ENCODE results near the gene AHSP. TPM values are rescaled to one million over a fixed set of nuclear protein-coding genes. Genes with fewer than 3 reads are reported as not detected.
"Not testable (repeated sequence)": the region's sequence is repeated elsewhere in the genome, so short reads cannot be mapped to it uniquely, and the experiment has no call there.

AHSP gene
- total and polyA plus RNA-seq, 4 donors, result 0.30 to 47.8 TPM; not detected in 2

DNA sequence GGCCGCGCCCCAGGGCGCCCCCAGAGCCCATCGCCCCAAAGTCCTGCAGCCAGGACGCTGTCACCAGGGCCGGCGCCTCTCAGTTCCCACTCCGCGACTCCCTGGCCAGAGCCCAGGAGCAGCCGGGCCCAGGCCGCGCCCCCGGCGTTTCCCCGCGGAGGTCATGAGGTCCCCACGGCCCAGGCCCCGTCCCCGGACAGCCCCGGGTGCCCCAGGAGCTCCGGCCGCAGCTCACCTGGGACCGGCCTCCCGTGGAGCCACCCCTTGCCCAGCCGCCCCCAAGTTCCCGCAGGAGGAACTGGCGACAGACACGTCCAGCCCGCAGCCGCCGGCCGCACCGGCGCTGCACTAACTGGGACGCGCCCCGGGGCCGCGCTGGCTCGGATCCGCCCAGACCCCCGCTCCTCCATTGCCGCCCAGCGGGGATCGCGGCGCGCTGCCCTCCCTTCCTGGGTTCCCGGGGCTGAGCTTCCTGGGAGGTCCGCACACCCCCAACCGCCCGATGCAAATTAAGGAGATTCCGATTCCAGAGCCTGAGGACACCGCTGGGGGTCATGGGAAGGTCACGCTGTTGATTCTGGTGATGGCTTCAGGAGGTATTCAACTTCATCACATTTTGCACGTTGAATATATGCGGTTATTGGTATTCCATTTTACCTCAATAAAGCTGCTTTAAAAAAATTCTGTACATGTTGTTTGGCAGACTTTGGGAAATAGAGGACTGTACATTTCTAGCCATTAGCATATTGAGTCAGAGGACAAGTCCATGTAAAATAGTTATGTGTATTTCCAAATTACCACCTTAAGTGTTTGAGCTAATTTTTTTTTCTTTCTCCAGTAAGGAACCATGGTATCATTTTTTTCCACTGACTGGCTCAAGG lies 9.9 kb downstream of the AHSP start:
- WGBS, 2 donors, result 6 to 7% methylated on average over 52 to 57 of the region's 57 CpGs
- Histone ChIP-seq H3K27ac (ENCODE audit: low read depth in 1 of 2, low read length in 1 of 2) (no peak overlapping the region), H3K36me3 (ENCODE audit: control insufficient read depth in 4 of 4, insufficient read depth in 4 of 4, low read length in 4 of 4) (no peaks in the 10 kb centered on the region), H3K9me3 (ENCODE audit: control insufficient read depth in 4 of 4, insufficient read depth in 3 of 4, low read length in 3 of 4) (peaks cover 0 to 6% (median 0%) of the 10 kb centered on the region in 4 donors), H3K9ac (ENCODE audit: insufficient read depth in 1 of 2, low read length in 2 of 2) (peak overlapping the region in 1 of 2 donors; percentile 25), H3K4me3 (peak overlapping the region; percentile 47), H3K27me3 (ENCODE audit: control insufficient read depth in 3 of 3, insufficient read depth in 3 of 3, low read length in 2 of 3) (no peaks in the 10 kb centered on the region), H3K4me1 (ENCODE audit: control insufficient read depth in 5 of 5, insufficient read depth in 5 of 5, low read length in 5 of 5) (peaks cover 0 to 9% (median 4%) of the 10 kb centered on the region in 5 donors)
- no peak for ATAC-seq (ENCODE audit: insufficient read depth, low FRiP score)
- TF ChIP-seq, protein P1, sequence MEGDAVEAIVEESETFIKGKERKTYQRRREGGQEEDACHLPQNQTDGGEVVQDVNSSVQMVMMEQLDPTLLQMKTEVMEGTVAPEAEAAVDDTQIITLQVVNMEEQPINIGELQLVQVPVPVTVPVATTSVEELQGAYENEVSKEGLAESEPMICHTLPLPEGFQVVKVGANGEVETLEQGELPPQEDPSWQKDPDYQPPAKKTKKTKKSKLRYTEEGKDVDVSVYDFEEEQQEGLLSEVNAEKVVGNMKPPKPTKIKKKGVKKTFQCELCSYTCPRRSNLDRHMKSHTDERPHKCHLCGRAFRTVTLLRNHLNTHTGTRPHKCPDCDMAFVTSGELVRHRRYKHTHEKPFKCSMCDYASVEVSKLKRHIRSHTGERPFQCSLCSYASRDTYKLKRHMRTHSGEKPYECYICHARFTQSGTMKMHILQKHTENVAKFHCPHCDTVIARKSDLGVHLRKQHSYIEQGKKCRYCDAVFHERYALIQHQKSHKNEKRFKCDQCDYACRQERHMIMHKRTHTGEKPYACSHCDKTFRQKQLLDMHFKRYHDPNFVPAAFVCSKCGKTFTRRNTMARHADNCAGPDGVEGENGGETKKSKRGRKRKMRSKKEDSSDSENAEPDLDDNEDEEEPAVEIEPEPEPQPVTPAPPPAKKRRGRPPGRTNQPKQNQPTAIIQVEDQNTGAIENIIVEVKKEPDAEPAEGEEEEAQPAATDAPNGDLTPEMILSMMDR (IDR thresholded peaks at IDR 0.05; ENCODE audit: control extremely low read depth, extremely low read depth), result no peak
- DNase-seq, result peak; percentile 66 to 74 (median 72)

DNA sequence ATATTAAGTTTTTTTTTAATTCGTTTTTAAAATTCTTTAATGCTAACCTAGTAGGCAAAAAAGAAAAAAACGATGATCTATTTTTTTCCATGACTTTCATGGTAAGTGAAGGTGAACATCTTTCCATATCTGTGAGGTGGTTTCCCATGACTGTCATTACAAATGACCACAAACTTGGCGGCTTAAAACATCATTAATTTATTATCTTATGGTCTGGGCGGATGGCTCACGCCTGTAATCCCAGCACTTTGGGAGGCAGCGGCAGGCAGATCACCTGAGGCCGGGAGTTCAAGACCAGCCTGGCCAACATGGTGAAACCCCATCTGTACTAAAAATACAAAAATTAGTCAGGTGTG lies 10.5 kb downstream of the AHSP start:
- H3K27ac ChIP-seq (ENCODE audit: low read depth in 1 of 2, low read length in 1 of 2); DNase-seq; H3K27me3 ChIP-seq (ENCODE audit: control insufficient read depth in 3 of 3, insufficient read depth in 3 of 3, low read length in 2 of 3); H3K36me3 ChIP-seq (ENCODE audit: control insufficient read depth in 4 of 4, insufficient read depth in 4 of 4, low read length in 4 of 4); ATAC-seq (ENCODE audit: insufficient read depth, low FRiP score); H3K4me3 ChIP-seq; H3K9me3 ChIP-seq (ENCODE audit: control insufficient read depth in 4 of 4, insufficient read depth in 3 of 4, low read length in 3 of 4); H3K9ac ChIP-seq (ENCODE audit: insufficient read depth in 1 of 2, low read length in 2 of 2); H3K4me1 ChIP-seq (ENCODE audit: control insufficient read depth in 5 of 5, insufficient read depth in 5 of 5, low read length in 5 of 5): not testable (repeated sequence)
- 72 to 79% methylated on average over 7 of the region's 7 CpGs for WGBS, 2 donors

DNA sequence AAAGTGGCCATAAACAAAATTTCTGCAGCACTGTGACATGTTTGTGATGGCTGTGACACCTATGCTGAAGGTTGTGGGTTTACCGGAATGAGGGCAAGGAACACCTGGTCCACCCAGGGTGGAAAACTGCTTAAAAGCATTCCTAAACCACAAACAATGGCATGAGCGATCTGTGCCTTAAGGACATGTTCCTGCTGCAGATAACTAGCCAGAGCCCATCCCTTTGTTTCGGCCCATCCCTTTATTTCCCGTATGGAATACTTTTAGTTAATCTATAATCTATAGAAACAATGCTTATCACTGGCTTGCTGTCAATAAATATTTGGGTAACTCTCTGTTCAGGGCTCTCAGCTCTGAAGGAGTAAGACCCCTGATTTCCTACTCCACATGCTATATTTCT lies 12.1 kb downstream of the AHSP start:
- H3K27me3 ChIP-seq (ENCODE audit: control insufficient read depth in 3 of 3, insufficient read depth in 3 of 3, low read length in 2 of 3); H3K4me1 ChIP-seq (ENCODE audit: control insufficient read depth in 5 of 5, insufficient read depth in 5 of 5, low read length in 5 of 5); H3K27ac ChIP-seq (ENCODE audit: low read depth in 1 of 2, low read length in 1 of 2); H3K4me3 ChIP-seq; H3K36me3 ChIP-seq (ENCODE audit: control insufficient read depth in 4 of 4, insufficient read depth in 4 of 4, low read length in 4 of 4); H3K9me3 ChIP-seq (ENCODE audit: control insufficient read depth in 4 of 4, insufficient read depth in 3 of 4, low read length in 3 of 4); DNase-seq; H3K9ac ChIP-seq (ENCODE audit: insufficient read depth in 1 of 2, low read length in 2 of 2); ATAC-seq (ENCODE audit: insufficient read depth, low FRiP score): not testable (repeated sequence)
- 91 to 92% methylated on average over 4 of the region's 4 CpGs for WGBS, 2 donors

DNA sequence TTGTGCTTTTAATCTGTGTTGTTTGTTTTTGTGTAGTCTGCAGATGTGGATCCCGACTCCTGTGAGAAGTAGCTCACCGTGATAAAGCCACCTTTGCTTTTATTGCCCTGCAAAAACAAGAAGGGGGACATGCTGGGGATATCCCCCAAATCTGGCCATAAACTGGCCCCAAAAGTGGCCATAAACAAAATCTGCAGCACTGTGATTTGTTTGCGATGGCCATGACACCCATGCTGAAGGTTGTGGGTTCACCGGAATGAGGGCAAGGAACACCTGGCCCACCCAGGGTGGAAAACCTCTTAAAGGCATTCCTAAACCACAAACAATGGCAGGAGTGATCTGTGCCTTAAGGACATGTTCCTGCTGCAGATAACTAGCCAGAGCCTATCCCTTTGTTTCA lies 15.1 kb downstream of the AHSP start:
- H3K27ac ChIP-seq (ENCODE audit: low read depth in 1 of 2, low read length in 1 of 2), result no peak overlapping the region
- TF ChIP-seq, protein P1 (IDR thresholded peaks at IDR 0.05; ENCODE audit: control extremely low read depth, extremely low read depth), result no peak
- no peak overlapping the region for H3K4me3 ChIP-seq
- DNase-seq, result no peak
- H3K9ac ChIP-seq (ENCODE audit: insufficient read depth in 1 of 2, low read length in 2 of 2), result no peak overlapping the region
- H3K36me3 ChIP-seq (ENCODE audit: control insufficient read depth in 4 of 4, insufficient read depth in 4 of 4, low read length in 4 of 4), result no peaks in the 10 kb centered on the region
- H3K4me1 ChIP-seq (ENCODE audit: control insufficient read depth in 5 of 5, insufficient read depth in 5 of 5, low read length in 5 of 5), result peaks cover 0 to 3% (median 0%) of the 10 kb centered on the region in 5 donors
- H3K9me3 ChIP-seq (ENCODE audit: control insufficient read depth in 4 of 4, insufficient read depth in 3 of 4, low read length in 3 of 4), result peaks cover 0 to 7% (median 0%) of the 10 kb centered on the region in 4 donors
- no peak for ATAC-seq (ENCODE audit: insufficient read depth, low FRiP score)
- WGBS, 2 donors, result 96 to 99% methylated on average over 4 of the region's 4 CpGs
- H3K27me3 ChIP-seq (ENCODE audit: control insufficient read depth in 3 of 3, insufficient read depth in 3 of 3, low read length in 2 of 3), result no peaks in the 10 kb centered on the region

Measured in lung (tissue), 12 donors.